ENCODE measurements around the gene GAS1.

DNA sequence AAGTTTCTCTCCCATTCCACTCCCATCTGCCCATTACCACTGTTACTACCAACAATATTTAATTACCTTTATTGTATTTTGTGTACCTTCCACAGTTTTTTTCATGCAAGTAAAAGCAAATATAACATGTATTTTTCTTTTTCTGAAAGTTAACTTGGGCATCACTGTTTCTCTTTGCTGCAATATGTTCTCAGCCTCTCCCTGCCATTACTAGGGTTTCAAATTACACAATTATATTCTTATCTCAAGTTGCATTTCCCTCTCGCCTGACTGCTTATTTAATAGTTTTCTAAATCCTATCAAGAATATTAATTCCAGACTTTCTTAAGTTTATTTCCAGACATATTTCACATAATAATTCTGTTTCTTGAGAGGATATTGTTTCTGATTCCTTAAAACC, 46.9 kb upstream of the GAS1 start:
- TF ChIP-seq, protein P1, sequence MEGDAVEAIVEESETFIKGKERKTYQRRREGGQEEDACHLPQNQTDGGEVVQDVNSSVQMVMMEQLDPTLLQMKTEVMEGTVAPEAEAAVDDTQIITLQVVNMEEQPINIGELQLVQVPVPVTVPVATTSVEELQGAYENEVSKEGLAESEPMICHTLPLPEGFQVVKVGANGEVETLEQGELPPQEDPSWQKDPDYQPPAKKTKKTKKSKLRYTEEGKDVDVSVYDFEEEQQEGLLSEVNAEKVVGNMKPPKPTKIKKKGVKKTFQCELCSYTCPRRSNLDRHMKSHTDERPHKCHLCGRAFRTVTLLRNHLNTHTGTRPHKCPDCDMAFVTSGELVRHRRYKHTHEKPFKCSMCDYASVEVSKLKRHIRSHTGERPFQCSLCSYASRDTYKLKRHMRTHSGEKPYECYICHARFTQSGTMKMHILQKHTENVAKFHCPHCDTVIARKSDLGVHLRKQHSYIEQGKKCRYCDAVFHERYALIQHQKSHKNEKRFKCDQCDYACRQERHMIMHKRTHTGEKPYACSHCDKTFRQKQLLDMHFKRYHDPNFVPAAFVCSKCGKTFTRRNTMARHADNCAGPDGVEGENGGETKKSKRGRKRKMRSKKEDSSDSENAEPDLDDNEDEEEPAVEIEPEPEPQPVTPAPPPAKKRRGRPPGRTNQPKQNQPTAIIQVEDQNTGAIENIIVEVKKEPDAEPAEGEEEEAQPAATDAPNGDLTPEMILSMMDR (IDR thresholded peaks at IDR 0.05; ENCODE audit: low read depth, low read length, missing input control) = no peak
- TF ChIP-seq, protein P2, sequence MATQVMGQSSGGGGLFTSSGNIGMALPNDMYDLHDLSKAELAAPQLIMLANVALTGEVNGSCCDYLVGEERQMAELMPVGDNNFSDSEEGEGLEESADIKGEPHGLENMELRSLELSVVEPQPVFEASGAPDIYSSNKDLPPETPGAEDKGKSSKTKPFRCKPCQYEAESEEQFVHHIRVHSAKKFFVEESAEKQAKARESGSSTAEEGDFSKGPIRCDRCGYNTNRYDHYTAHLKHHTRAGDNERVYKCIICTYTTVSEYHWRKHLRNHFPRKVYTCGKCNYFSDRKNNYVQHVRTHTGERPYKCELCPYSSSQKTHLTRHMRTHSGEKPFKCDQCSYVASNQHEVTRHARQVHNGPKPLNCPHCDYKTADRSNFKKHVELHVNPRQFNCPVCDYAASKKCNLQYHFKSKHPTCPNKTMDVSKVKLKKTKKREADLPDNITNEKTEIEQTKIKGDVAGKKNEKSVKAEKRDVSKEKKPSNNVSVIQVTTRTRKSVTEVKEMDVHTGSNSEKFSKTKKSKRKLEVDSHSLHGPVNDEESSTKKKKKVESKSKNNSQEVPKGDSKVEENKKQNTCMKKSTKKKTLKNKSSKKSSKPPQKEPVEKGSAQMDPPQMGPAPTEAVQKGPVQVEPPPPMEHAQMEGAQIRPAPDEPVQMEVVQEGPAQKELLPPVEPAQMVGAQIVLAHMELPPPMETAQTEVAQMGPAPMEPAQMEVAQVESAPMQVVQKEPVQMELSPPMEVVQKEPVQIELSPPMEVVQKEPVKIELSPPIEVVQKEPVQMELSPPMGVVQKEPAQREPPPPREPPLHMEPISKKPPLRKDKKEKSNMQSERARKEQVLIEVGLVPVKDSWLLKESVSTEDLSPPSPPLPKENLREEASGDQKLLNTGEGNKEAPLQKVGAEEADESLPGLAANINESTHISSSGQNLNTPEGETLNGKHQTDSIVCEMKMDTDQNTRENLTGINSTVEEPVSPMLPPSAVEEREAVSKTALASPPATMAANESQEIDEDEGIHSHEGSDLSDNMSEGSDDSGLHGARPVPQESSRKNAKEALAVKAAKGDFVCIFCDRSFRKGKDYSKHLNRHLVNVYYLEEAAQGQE (IDR thresholded peaks at IDR 0.05) = no peak
- TF ChIP-seq FOXA1 (IDR thresholded peaks at IDR 0.05) (no peak), EGR1 (IDR thresholded peaks at IDR 0.05; ENCODE audit: low read depth in 2 of 2) (no peak), HNF4A (conservative IDR thresholded peaks at IDR 0.05) (no peak), TAF1 (conservative IDR thresholded peaks at IDR 0.05) (no peak), RAD21 (IDR thresholded peaks at IDR 0.05) (no peak), YY1 (IDR thresholded peaks at IDR 0.05) (no peak), SP1 (IDR thresholded peaks at IDR 0.05) (no peak), GABPA (IDR thresholded peaks at IDR 0.05 in 1 of 2, conservative IDR thresholded peaks at IDR 0.05 in 1 of 2) (no peak), FOXA2 (IDR thresholded peaks at IDR 0.05) (no peak)
- TF ChIP-seq, protein P3, sequence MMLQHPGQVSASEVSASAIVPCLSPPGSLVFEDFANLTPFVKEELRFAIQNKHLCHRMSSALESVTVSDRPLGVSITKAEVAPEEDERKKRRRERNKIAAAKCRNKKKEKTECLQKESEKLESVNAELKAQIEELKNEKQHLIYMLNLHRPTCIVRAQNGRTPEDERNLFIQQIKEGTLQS (IDR thresholded peaks at IDR 0.05) = no peak
- TF ChIP-seq, protein P4, sequence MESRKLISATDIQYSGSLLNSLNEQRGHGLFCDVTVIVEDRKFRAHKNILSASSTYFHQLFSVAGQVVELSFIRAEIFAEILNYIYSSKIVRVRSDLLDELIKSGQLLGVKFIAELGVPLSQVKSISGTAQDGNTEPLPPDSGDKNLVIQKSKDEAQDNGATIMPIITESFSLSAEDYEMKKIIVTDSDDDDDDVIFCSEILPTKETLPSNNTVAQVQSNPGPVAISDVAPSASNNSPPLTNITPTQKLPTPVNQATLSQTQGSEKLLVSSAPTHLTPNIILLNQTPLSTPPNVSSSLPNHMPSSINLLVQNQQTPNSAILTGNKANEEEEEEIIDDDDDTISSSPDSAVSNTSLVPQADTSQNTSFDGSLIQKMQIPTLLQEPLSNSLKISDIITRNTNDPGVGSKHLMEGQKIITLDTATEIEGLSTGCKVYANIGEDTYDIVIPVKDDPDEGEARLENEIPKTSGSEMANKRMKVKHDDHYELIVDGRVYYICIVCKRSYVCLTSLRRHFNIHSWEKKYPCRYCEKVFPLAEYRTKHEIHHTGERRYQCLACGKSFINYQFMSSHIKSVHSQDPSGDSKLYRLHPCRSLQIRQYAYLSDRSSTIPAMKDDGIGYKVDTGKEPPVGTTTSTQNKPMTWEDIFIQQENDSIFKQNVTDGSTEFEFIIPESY (IDR thresholded peaks at IDR 0.05) = no peak
- TF ChIP-seq, protein P5, sequence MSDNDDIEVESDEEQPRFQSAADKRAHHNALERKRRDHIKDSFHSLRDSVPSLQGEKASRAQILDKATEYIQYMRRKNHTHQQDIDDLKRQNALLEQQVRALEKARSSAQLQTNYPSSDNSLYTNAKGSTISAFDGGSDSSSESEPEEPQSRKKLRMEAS (IDR thresholded peaks at IDR 0.05) = no peak

All from liver (tissue), 3 donors.